Measurements from ENCODE around the gene MTHFD1L. TPM values are rescaled to one million over a fixed set of nuclear protein-coding genes. Genes with fewer than 3 reads are reported as not detected.

Gene MTHFD1L
- total RNA-seq, 6 experiments from 2014 or later: 67.5 to 88.7 (median 80.9) TPM

- no peak overlapping the region for H3K4me3 Mint-ChIP-seq
Measured at GRCh38 chr6:151015101-151015700, 149.7 kb downstream of the MTHFD1L start.

GRCh38 chr6:151016107-151016506, 150.6 kb downstream of the MTHFD1L start:
- H3K4me1 Mint-ChIP-seq (ENCODE audit: low read depth): peaks cover 24% of the 10 kb centered on the region
- no peak for DNase-seq
- peaks cover 25% of the 10 kb centered on the region for H3K36me3 Mint-ChIP-seq (ENCODE audit: low read depth)
- H3K27ac Mint-ChIP-seq: no peak overlapping the region
- H3K9me3 Mint-ChIP-seq: no peaks in the 10 kb centered on the region
- H3K27me3 Mint-ChIP-seq (ENCODE audit: insufficient read depth): peaks cover 3% of the 10 kb centered on the region; the same call in 1 of the 2 replicates
- H3K4me3 Mint-ChIP-seq: no peak overlapping the region
- no peak for TF ChIP-seq CTCF (IDR thresholded peaks at IDR 0.05)

More at GRCh38 chr6:151015101-151015700, 149.7 kb downstream of the MTHFD1L start:
- no peaks in the 10 kb centered on the region for H3K9me3 Mint-ChIP-seq
- no peak overlapping the region; the same call in 1 of the 2 replicates for H3K27ac Mint-ChIP-seq
- TF ChIP-seq CTCF (IDR thresholded peaks at IDR 0.05): no peak
- peaks cover 3% of the 10 kb centered on the region; the same call in 1 of the 2 replicates for H3K27me3 Mint-ChIP-seq (ENCODE audit: insufficient read depth)
- DNase-seq: no peak
- H3K36me3 Mint-ChIP-seq (ENCODE audit: low read depth): peaks cover 25% of the 10 kb centered on the region
- H3K4me1 Mint-ChIP-seq (ENCODE audit: low read depth): peaks cover 25% of the 10 kb centered on the region

GRCh38 chr6:151018046-151018445, 152.5 kb downstream of the MTHFD1L start:
- Mint-ChIP-seq H3K27ac (no peak overlapping the region), H3K4me1 (ENCODE audit: low read depth) (peaks cover 22% of the 10 kb centered on the region), H3K36me3 (ENCODE audit: low read depth) (peaks cover 15% of the 10 kb centered on the region), H3K4me3 (no peak overlapping the region), H3K27me3 (ENCODE audit: insufficient read depth) (peaks cover 3% of the 10 kb centered on the region; the same call in 1 of the 2 replicates), H3K9me3 (no peaks in the 10 kb centered on the region)
- no peak for DNase-seq
- TF ChIP-seq CTCF (IDR thresholded peaks at IDR 0.05): no peak

- no peak for DNase-seq
- Mint-ChIP-seq H3K36me3 (ENCODE audit: low read depth) (peaks cover 23% of the 10 kb centered on the region), H3K4me3 (no peak overlapping the region), H3K9me3 (no peaks in the 10 kb centered on the region), H3K27ac (no peak overlapping the region), H3K4me1 (ENCODE audit: low read depth) (peaks cover 21% of the 10 kb centered on the region), H3K27me3 (ENCODE audit: insufficient read depth) (peaks cover 3% of the 10 kb centered on the region; the same call in 1 of the 2 replicates)
- no peak for TF ChIP-seq CTCF (IDR thresholded peaks at IDR 0.05)
Measured at GRCh38 chr6:151018911-151019782, 153.6 kb downstream of the MTHFD1L start.

GRCh38 chr6:151021896-151022295, 156.4 kb downstream of the MTHFD1L start:
- H3K27ac Mint-ChIP-seq: no peak overlapping the region
- no peak for TF ChIP-seq CTCF (IDR thresholded peaks at IDR 0.05)
- H3K4me3 Mint-ChIP-seq: no peak overlapping the region
- no peaks in the 10 kb centered on the region for H3K27me3 Mint-ChIP-seq (ENCODE audit: insufficient read depth)
- peaks cover 28% of the 10 kb centered on the region for H3K36me3 Mint-ChIP-seq (ENCODE audit: low read depth)
- peaks cover 16% of the 10 kb centered on the region for H3K4me1 Mint-ChIP-seq (ENCODE audit: low read depth)
- no peak for DNase-seq
- H3K9me3 Mint-ChIP-seq: no peaks in the 10 kb centered on the region
